Tibial nerve (tissue), 4 donors: Measurements from ENCODE around the gene BORCS6. TPM values are rescaled to one million over a fixed set of nuclear protein-coding genes. Genes with fewer than 3 reads are reported as not detected.

ENCODE experiments used
- DNase-seq, 2 donors: peaks; one replicate each; pipeline ENCODE4 v3.0.0-alpha.2; 2019; ENCODE audit warnings: low spot score in 2 of 2
- H3K27ac ChIP-seq, 4 donors: fragments of 200-600 bp; sonication (generic) in 3 of 4; one replicate each; pipeline ENCODE4 v1.5.1; 2017 to 2019; ENCODE audit warnings: mild to moderate bottlenecking in 1 of 4
- H3K27me3 ChIP-seq, 2 donors: fragments of 200-600 bp; sonication (generic) in 1 of 2; one replicate each; pipeline versions ENCODE4 v1.5.1 to v1.6.0; 2017 to 2019
- H3K36me3 ChIP-seq, 3 donors: fragments of 200-600 bp; sonication (generic); one replicate each; pipeline ENCODE4 v1.5.1; 2018 to 2019
- H3K4me1 ChIP-seq, 4 donors: fragments of 200-600 bp; sonication (generic) in 3 of 4; one replicate each; pipeline ENCODE4 v1.5.1; 2017 to 2019
- H3K4me3 ChIP-seq, 4 donors: fragments of 200-600 bp; sonication (generic) in 3 of 4; one replicate each; pipeline ENCODE4 v1.5.1; 2017 to 2019; ENCODE audit warnings: mild to moderate bottlenecking in 1 of 4, moderate library complexity in 1 of 4
- H3K9me3 ChIP-seq, 4 donors: fragments of 200-600 bp; sonication (generic) in 3 of 4; one replicate each; pipeline ENCODE4 v1.5.1; 2017 to 2019
- EP300 ChIP-seq, 2 donors: sonication (generic); formaldehyde crosslinking; IDR thresholded peaks; one replicate each; pipeline ENCODE4 v1.6.1; 2017; ENCODE audit warnings: antibody characterized with exemption in 2 of 2, mild to moderate bottlenecking in 1 of 2
- POLR2A ChIP-seq, 2 donors: fragments of 450-650 bp; IDR thresholded peaks; one replicate each; pipeline ENCODE4 v1.6.1; 2017; ENCODE audit warnings: antibody characterized with exemption in 2 of 2, mild to moderate bottlenecking in 2 of 2, moderate library complexity in 2 of 2
- WGBS, 2 donors: methylation state at CpG; one replicate each; pipeline ENCODE4 v1.1.5; 2018; 5-methylcytosine and 5-hydroxymethylcytosine counted together
- total RNA-seq, 4 donors: library from RNA; depleted of rRNA; stranded (reverse); fragments of >200 nt; gene quantifications; one replicate each; pipeline ENCODE4 v1.1.0, GENCODE V29; 2016
- TF ChIP-seq, protein P1 (sequence below), 5 experiments: fragments of 200-600 bp in 3 of 5; fragments of 450-650 bp in 2 of 5; sonication (generic) in 3 of 5; IDR thresholded peaks; one replicate each; pipeline ENCODE4 v1.5.1; 2016 to 2019; ENCODE audit warnings: antibody characterized with exemption in 5 of 5, mild to moderate bottlenecking in 3 of 5, moderate library complexity in 2 of 5

The BORCS6 gene
- total RNA-seq, 4 donors from 2014 or later, result 13.8 to 22.4 (median 19.4) TPM

DNA sequence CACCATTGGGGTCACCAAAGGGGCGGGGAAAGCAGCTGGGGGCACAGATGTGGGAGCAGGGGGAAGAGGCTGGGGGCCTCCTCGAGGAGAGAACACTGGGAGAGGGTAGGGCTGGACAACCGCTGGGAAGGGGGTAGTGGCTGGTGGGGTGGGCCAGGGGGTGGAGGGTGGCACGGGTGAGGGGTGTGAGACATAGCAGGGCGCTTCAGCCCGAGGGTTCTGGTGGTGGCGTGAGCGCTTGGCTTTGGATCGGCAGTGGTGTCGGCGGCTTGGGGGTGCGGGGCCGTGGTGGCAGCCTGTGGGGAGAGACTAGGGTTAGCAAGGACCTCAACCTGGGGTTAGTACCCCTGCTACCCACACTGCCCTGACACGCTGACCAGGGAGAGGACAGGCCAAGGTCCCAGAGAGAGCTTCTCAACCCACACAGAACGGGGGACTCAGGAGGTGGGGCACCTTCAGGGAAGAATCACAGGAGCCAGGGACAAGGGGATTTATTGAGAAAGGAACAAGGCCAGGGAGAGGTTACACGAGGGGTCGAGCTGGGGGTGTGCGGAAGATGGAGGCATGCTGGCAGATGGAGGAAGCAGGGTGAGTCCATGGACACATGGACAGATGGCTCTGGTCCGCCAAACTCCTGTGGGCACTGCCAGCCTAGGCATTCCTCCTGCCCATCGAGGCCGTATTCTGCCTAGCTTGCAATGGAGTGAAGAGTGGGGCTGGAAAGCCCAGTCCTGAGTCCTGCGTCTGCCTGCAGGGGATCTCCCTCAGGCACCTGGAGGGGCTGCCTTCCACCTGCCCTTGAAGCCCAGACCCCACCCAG, 46.2 kb downstream of the BORCS6 start:
- Histone ChIP-seq H3K4me1 (peaks cover 0 to 85% (median 7%) of the 10 kb centered on the region in 4 donors), H3K27me3 (no peaks in the 10 kb centered on the region), H3K9me3 (no peaks in the 10 kb centered on the region), H3K36me3 (peaks cover 36 to 94% (median 81%) of the 10 kb centered on the region in 3 donors), H3K27ac (peak overlapping the region; percentile 17 to 100 (median 68)), H3K4me3 (no peak overlapping the region)
- 86 to 88% methylated on average over 22 of the region's 22 CpGs for WGBS, 2 donors
- TF ChIP-seq EP300 (IDR thresholded peaks at IDR 0.05) (peak in 1 of 2 donors; percentile 83), POLR2A (IDR thresholded peaks at IDR 0.05) (no peak)
- DNase-seq, result peak in 1 of 2 donors; percentile 18

DNA sequence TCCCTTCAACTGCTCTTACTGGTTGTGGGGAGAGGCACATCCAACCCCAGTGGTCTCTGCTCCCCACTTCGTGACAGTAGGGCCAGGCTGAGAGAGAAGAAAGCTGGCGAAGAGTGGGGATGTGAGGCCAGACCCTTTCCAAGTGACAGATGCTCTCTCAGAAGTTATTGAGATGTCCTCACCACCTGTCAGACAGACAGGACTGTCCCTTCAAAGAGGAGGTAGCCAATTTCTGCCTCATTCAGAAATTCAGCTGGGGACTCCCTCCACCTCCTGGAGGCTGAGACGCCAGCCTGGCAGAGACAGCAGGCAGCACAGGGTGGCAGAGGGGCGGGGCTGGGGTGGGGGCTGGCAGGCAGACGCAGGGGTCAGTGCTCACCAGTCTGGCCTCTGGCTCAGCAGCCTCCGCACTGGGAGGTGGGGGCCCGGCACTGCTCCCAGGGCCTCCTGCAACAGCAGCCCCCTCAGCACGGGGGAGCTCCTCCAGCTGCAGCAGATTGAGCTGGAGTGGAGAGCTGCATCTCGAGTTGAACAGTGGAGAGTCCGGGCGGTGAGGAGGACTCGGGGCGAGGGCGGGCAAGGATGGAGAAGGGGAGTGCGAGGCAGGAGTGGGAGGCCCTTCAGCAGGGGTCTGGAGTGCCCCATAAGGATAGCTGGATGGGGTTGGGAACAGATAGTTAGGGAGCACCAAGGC, 46.9 kb downstream of the BORCS6 start:
- peak in 1 of 2 donors; percentile 22 for TF ChIP-seq POLR2A (IDR thresholded peaks at IDR 0.05)
- TF ChIP-seq, protein P1, sequence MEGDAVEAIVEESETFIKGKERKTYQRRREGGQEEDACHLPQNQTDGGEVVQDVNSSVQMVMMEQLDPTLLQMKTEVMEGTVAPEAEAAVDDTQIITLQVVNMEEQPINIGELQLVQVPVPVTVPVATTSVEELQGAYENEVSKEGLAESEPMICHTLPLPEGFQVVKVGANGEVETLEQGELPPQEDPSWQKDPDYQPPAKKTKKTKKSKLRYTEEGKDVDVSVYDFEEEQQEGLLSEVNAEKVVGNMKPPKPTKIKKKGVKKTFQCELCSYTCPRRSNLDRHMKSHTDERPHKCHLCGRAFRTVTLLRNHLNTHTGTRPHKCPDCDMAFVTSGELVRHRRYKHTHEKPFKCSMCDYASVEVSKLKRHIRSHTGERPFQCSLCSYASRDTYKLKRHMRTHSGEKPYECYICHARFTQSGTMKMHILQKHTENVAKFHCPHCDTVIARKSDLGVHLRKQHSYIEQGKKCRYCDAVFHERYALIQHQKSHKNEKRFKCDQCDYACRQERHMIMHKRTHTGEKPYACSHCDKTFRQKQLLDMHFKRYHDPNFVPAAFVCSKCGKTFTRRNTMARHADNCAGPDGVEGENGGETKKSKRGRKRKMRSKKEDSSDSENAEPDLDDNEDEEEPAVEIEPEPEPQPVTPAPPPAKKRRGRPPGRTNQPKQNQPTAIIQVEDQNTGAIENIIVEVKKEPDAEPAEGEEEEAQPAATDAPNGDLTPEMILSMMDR (IDR thresholded peaks at IDR 0.05), result no peak
- TF ChIP-seq EP300 (IDR thresholded peaks at IDR 0.05), result peak in 1 of 2 donors; percentile 45
- peaks cover 0 to 84% (median 10%) of the 10 kb centered on the region in 4 donors for H3K4me1 ChIP-seq
- 86 to 89% methylated on average over 13 to 14 of the region's 15 CpGs for WGBS, 2 donors
- H3K4me3 ChIP-seq, result no peak overlapping the region
- DNase-seq, result no peak
- no peaks in the 10 kb centered on the region for H3K9me3 ChIP-seq
- peaks cover 33 to 87% (median 73%) of the 10 kb centered on the region in 3 donors for H3K36me3 ChIP-seq
- peak overlapping the region in 3 of 4 donors; percentile 45 to 100 (median 91) for H3K27ac ChIP-seq
- no peaks in the 10 kb centered on the region for H3K27me3 ChIP-seq

DNA sequence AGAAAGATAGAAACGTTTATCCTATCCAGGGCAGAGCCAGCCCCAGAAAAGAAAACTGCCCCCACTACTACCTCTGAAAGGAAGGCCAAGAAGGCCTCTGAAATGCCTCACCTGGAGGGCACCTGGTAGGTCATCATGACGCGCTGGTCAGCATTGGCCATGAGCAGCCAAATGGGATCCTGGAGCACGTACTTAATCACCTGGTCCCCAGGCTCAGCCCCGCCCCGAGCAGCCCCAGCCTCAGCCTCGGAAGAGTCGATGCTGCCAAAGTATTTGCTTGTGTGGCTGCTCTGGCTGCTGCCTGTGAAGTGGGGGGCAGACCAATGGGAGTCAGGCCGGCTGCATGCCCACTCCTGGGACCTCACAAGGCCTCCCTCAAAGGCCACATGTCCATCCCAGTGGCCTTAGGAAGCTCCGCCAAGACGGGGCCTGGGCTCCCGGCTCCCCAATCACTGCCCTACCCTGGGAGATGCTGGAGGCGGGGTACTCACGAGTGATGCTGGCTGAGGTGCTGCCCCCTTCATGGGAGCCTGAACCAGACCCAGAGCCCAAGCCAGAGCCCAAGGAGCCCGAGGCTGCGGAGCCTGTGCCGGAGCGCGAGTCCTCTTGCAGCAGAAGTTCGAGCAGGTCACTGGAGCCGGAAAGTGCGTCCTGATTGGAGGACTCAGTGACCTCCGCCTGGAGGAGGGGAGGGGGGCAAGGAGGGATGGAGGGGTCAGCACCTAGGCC, 47.7 kb downstream of the BORCS6 start:
- WGBS, 2 donors, result 83 to 88% methylated on average over 22 to 23 of the region's 23 CpGs
- Histone ChIP-seq H3K27me3 (no peaks in the 10 kb centered on the region), H3K27ac (peak overlapping the region in 3 of 4 donors; percentile 45 to 100 (median 91)), H3K9me3 (no peaks in the 10 kb centered on the region), H3K36me3 (peaks cover 28 to 79% (median 66%) of the 10 kb centered on the region in 3 donors), H3K4me3 (no peak overlapping the region), H3K4me1 (peaks cover 0 to 81% (median 11%) of the 10 kb centered on the region in 4 donors)
- DNase-seq, result no peak
- TF ChIP-seq EP300 (IDR thresholded peaks at IDR 0.05) (peak in 1 of 2 donors; percentile 22), POLR2A (IDR thresholded peaks at IDR 0.05) (no peak)
- TF ChIP-seq, protein P1 (IDR thresholded peaks at IDR 0.05), result no peak

DNA sequence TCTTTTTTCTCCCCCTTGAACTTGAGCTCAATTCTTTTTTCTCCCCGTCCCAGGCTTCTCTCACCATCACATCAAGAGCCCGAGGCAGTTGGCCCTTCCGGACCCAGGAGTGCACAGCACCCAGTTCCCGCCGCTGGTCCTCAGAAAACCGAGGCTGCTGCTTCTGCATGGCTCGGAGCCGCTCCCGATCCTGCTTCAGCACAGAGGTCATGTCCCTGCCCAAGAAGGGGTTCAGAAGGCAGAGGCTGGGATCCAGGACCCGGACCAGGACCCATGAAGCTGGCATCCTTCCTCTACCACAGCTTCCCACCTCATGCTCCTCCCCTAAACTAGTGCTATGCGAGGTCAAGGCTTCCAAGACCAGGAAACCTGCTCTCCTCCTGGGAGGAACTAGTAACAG, 48.2 kb downstream of the BORCS6 start:
- Histone ChIP-seq H3K36me3 (peaks cover 23 to 74% (median 60%) of the 10 kb centered on the region in 3 donors), H3K4me3 (no peak overlapping the region), H3K4me1 (peaks cover 0 to 76% (median 11%) of the 10 kb centered on the region in 4 donors), H3K9me3 (no peaks in the 10 kb centered on the region), H3K27me3 (no peaks in the 10 kb centered on the region), H3K27ac (peak overlapping the region in 2 of 4 donors; percentile 91 to 100)
- TF ChIP-seq, protein P1 (IDR thresholded peaks at IDR 0.05), result no peak
- TF ChIP-seq EP300 (IDR thresholded peaks at IDR 0.05), result no peak
- no peak for DNase-seq
- 87 to 88% methylated on average over 11 of the region's 11 CpGs for WGBS, 2 donors

DNA sequence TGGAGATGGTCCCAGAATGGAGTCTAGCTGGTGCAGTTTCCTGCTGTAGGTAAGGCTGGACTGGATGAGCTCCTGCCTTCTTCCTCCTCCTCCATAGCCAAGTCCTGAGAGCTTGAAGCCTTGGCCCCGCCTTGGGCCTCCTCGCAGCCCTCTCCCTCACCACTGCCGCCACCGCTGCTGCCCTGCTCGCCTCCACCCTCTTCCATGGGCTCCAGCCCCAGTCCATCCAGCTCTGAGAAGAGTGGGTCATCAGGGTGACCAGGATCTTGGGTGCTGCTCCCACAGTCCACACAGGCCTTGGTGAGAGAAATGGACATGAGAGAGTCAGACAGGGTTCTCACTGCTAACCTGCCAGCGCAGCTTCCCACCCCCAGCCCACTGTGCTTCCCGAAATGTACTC, 48.9 kb downstream of the BORCS6 start:
- Histone ChIP-seq H3K9me3 (no peaks in the 10 kb centered on the region), H3K4me1 (peaks cover 0 to 70% (median 9%) of the 10 kb centered on the region in 4 donors), H3K4me3 (no peak overlapping the region), H3K27ac (peak overlapping the region; percentile 85 to 100 (median 92)), H3K36me3 (peaks cover 16 to 67% (median 53%) of the 10 kb centered on the region in 3 donors), H3K27me3 (no peaks in the 10 kb centered on the region)
- WGBS, 2 donors, result 86 to 91% methylated on average over 7 of the region's 7 CpGs
- TF ChIP-seq, protein P1 (IDR thresholded peaks at IDR 0.05), result no peak
- no peak for TF ChIP-seq POLR2A (IDR thresholded peaks at IDR 0.05)
- TF ChIP-seq EP300 (IDR thresholded peaks at IDR 0.05), result no peak
- peak in 1 of 2 donors; percentile 26 for DNase-seq
